Osteoblast (primary cell): ENCODE results near the gene MYBPH. TPM values are rescaled to one million over a fixed set of nuclear protein-coding genes. Genes with fewer than 3 reads are reported as not detected.
A peak's percentile ranks its signal among the peaks of the same experiment; 100 is the strongest.

Experiments used
- DNase-seq: peaks from one replicate; pipeline ENCODE4 v3.0.0; 2011; ENCODE audit warnings: low spot score, mixed read lengths; ENCODE audit not compliant: insufficient read length; ENCODE audit errors: missing footprints
- H2AFZ ChIP-seq: 2 replicates; pipeline ENCODE4 v1.6.0; 2011; ENCODE audit warnings: mild to moderate bottlenecking, low read length
- H3K27ac ChIP-seq: 2 replicates; pipeline ENCODE4 v1.5.1; 2011; ENCODE audit warnings: mild to moderate bottlenecking, low read depth, low read length, moderate library complexity
- H3K27me3 ChIP-seq: 2 replicates; pipeline ENCODE4 v1.6.0; 2012; ENCODE audit warnings: mild to moderate bottlenecking, control low read depth, inconsistent platforms, low read length, moderate library complexity; ENCODE audit not compliant: insufficient read depth
- H3K36me3 ChIP-seq: 2 replicates; pipeline ENCODE4 v1.5.1; 2011; ENCODE audit warnings: mild to moderate bottlenecking, low read length, control low read depth, moderate library complexity; ENCODE audit not compliant: insufficient read depth
- H3K4me1 ChIP-seq: 2 replicates; pipeline ENCODE4 v1.5.1; 2011; ENCODE audit warnings: mild to moderate bottlenecking, low read length, control low read depth, moderate library complexity; ENCODE audit not compliant: insufficient read depth
- H3K4me2 ChIP-seq: 2 replicates; pipeline ENCODE4 v1.6.0; 2011; ENCODE audit warnings: mild to moderate bottlenecking, low read length; ENCODE audit not compliant: insufficient read depth
- H3K4me3 ChIP-seq: fragments of 200-600 bp; sonication (generic); 3 replicates; pipeline ENCODE4 v1.5.1; 2012; ENCODE audit warnings: mild to moderate bottlenecking, low read length, inconsistent platforms; ENCODE audit not compliant: insufficient read depth
- H3K79me2 ChIP-seq: 2 replicates; pipeline ENCODE4 v1.6.0; 2012; ENCODE audit warnings: mild to moderate bottlenecking, low read length, control low read depth, inconsistent platforms; ENCODE audit not compliant: insufficient read depth
- H3K9me3 ChIP-seq: 2 replicates; pipeline ENCODE4 v1.5.1; 2011; ENCODE audit warnings: low read depth, low read length, control low read depth
- H4K20me1 ChIP-seq: 2 replicates; pipeline ENCODE4 v1.6.0; 2012; ENCODE audit warnings: mild to moderate bottlenecking, low read length, control low read depth; ENCODE audit not compliant: insufficient read depth
- total RNA-seq: library from RNA; depleted of rRNA; stranded (reverse); fragments of >200 nt; gene quantifications from 2 replicates; pipeline ENCODE4 v1.2.3, GENCODE V29; 2012
- TF ChIP-seq, protein P1 (sequence below): IDR thresholded peaks from 2 replicates; pipeline ENCODE4 v1.5.1; 2011; ENCODE audit warnings: mild to moderate bottlenecking, low read depth, low read length, moderate library complexity; ENCODE audit errors: extremely low read depth

MYBPH gene
- total RNA-seq, 1 donor = under 0.01 TPM

DNA sequence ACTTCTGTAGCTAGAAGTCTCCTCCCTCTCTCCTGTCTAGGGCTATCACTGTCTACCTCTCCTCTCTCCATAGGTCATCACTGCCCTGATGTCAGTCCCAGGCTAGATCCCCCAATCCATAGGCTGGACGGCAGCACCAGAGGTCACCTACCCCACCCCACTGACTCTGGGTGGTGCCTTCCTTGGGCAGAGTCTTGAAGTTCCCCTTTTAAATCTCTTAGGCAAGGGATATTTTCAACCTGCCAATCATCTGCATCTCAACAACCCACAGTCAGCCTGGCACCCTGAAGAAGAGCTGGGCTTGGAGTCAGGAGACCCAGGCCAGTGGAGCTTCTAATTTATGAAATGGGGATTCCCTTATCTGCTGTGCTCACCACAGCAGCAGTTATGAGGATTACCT is 13.2 kb downstream of the MYBPH start:
- Histone ChIP-seq H3K79me2 (no peaks in the 10 kb centered on the region), H3K4me2 (no peak overlapping the region), H3K36me3 (no peaks in the 10 kb centered on the region), H3K4me1 (no peaks in the 10 kb centered on the region), H3K9me3 (no peaks in the 10 kb centered on the region), H4K20me1 (no peaks in the 10 kb centered on the region), H2AFZ (no peak overlapping the region), H3K27ac (no peak overlapping the region), H3K4me3 (no peak overlapping the region), H3K27me3 (peaks cover 29% of the 10 kb centered on the region)
- peak; percentile 32 for DNase-seq
- TF ChIP-seq, protein P1, sequence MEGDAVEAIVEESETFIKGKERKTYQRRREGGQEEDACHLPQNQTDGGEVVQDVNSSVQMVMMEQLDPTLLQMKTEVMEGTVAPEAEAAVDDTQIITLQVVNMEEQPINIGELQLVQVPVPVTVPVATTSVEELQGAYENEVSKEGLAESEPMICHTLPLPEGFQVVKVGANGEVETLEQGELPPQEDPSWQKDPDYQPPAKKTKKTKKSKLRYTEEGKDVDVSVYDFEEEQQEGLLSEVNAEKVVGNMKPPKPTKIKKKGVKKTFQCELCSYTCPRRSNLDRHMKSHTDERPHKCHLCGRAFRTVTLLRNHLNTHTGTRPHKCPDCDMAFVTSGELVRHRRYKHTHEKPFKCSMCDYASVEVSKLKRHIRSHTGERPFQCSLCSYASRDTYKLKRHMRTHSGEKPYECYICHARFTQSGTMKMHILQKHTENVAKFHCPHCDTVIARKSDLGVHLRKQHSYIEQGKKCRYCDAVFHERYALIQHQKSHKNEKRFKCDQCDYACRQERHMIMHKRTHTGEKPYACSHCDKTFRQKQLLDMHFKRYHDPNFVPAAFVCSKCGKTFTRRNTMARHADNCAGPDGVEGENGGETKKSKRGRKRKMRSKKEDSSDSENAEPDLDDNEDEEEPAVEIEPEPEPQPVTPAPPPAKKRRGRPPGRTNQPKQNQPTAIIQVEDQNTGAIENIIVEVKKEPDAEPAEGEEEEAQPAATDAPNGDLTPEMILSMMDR = no peak

- Histone ChIP-seq H3K4me2 (no peak overlapping the region), H3K4me1 (no peaks in the 10 kb centered on the region), H4K20me1 (no peaks in the 10 kb centered on the region), H3K9me3 (no peaks in the 10 kb centered on the region), H3K36me3 (no peaks in the 10 kb centered on the region), H2AFZ (no peak overlapping the region), H3K4me3 (no peak overlapping the region), H3K27me3 (peaks cover 29% of the 10 kb centered on the region), H3K79me2 (no peaks in the 10 kb centered on the region), H3K27ac (no peak overlapping the region)
- TF ChIP-seq, protein P1 = no peak
- DNase-seq = peak; percentile 23
Measured at GRCh38 chr1:203161703-203162102, 13.9 kb downstream of the MYBPH start.

DNA sequence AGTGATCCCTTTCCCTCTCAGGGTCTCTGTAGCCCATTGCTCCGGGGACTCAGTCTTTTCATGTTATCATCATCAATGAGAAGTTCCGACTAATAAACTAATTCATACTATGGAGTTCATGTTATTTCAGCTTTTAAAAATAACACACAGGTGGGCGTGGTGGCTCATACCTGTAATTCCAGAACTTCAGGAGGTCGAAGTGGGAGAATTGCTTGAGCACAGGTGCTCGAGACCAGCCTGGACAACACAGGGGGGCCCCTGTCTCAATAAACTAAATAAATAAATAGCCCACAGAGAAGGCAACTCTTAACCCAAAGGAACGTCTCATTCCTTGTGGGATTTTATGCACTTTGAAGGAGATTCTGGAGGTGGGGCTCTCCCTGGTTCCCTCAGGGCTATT is 14.5 kb downstream of the MYBPH start:
- H3K4me1 ChIP-seq = no peaks in the 10 kb centered on the region
- H4K20me1 ChIP-seq = no peaks in the 10 kb centered on the region
- no peaks in the 10 kb centered on the region for H3K9me3 ChIP-seq
- no peak overlapping the region for H3K4me2 ChIP-seq
- no peak overlapping the region for H3K4me3 ChIP-seq
- peaks cover 29% of the 10 kb centered on the region for H3K27me3 ChIP-seq
- DNase-seq = peak; percentile 17
- H3K27ac ChIP-seq = no peak overlapping the region
- no peaks in the 10 kb centered on the region for H3K79me2 ChIP-seq
- TF ChIP-seq, protein P1 = no peak
- H2AFZ ChIP-seq = no peak overlapping the region
- H3K36me3 ChIP-seq = no peaks in the 10 kb centered on the region

- peaks cover 29% of the 10 kb centered on the region for H3K27me3 ChIP-seq
- H3K9me3 ChIP-seq = no peaks in the 10 kb centered on the region
- no peak for DNase-seq
- H3K27ac ChIP-seq = no peak overlapping the region
- H3K4me2 ChIP-seq = no peak overlapping the region
- TF ChIP-seq, protein P1 = no peak
- H2AFZ ChIP-seq = no peak overlapping the region
- no peaks in the 10 kb centered on the region for H3K36me3 ChIP-seq
- no peak overlapping the region for H3K4me3 ChIP-seq
- H3K79me2 ChIP-seq = no peaks in the 10 kb centered on the region
- no peaks in the 10 kb centered on the region for H3K4me1 ChIP-seq
- no peaks in the 10 kb centered on the region for H4K20me1 ChIP-seq
Measured at GRCh38 chr1:203159844-203160243, 15.8 kb downstream of the MYBPH start.
